Urinary bladder (tissue), 4 donors: ENCODE measurements around the gene TMEM135. TPM values are rescaled to one million over a fixed set of nuclear protein-coding genes. Genes with fewer than 3 reads are reported as not detected.

ENCODE experiments used
- DNase-seq: peaks from one replicate; pipeline ENCODE4 v3.0.0-alpha.2; 2015; ENCODE audit errors: extremely low spot score
- H3K27ac ChIP-seq: one replicate; pipeline ENCODE4 v1.5.1; 2013; ENCODE audit warnings: low read depth, mild to moderate bottlenecking, moderate library complexity
- H3K36me3 ChIP-seq: one replicate; pipeline ENCODE4 v1.6.1; 2013; ENCODE audit warnings: mild to moderate bottlenecking, moderate library complexity; ENCODE audit not compliant: insufficient read depth
- H3K4me1 ChIP-seq: one replicate; pipeline ENCODE4 v1.6.1; 2013; ENCODE audit warnings: mild to moderate bottlenecking, moderate library complexity; ENCODE audit not compliant: insufficient read depth
- H3K4me3 ChIP-seq: one replicate; pipeline ENCODE4 v1.5.1; 2013; ENCODE audit warnings: low read depth, low read length
- WGBS: extraction: QIAGEN DNeasy Blood & Tissue Kit; methylation state at CpG from one replicate; pipeline ENCODE4 v1.1.7; 2013; 5-methylcytosine and 5-hydroxymethylcytosine counted together
- polyA plus RNA-seq: library from polyadenylated mRNA; stranded (reverse); fragments of 200-250 nt; gene quantifications from one replicate; pipeline ENCODE4 v1.2.3, GENCODE V29; 2013
- total RNA-seq: library from RNA; depleted of rRNA; stranded (reverse); fragments of >200 nt; gene quantifications from one replicate; pipeline ENCODE4 v1.2.3, GENCODE V29; 2014
- donor health status: healthy with polysubstance abuse.
- donor health status: healthy.

TMEM135 gene
- total and polyA plus RNA-seq, 2 donors, result 6.2 to 61.0 TPM

DNA sequence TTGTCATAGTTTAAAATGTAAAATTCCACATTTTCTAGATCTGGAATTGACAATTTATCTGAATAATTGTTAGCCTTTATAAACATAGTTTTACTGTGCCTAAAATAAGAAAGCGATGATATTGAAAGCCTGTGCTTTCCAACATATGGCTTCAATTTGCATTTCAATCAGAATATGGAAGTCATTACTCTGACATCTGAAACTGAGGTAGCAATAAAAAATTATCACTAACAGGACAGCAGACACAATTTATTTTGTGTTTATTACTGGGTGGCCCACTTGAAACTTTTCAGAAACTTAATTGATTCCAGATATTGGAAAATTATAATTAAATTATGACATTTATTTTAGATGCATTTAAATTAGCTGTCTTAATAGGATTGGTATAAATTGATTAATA, 78.5 kb downstream of the TMEM135 start:
- H3K4me3 ChIP-seq, result no peak overlapping the region
- no peaks in the 10 kb centered on the region for H3K36me3 ChIP-seq
- H3K27ac ChIP-seq, result no peak overlapping the region
- H3K4me1 ChIP-seq, result no peaks in the 10 kb centered on the region
- whole genome bisulfite sequencing, result 92% methylated on average over 1 of the region's 1 CpG
- no peak for DNase-seq

DNA sequence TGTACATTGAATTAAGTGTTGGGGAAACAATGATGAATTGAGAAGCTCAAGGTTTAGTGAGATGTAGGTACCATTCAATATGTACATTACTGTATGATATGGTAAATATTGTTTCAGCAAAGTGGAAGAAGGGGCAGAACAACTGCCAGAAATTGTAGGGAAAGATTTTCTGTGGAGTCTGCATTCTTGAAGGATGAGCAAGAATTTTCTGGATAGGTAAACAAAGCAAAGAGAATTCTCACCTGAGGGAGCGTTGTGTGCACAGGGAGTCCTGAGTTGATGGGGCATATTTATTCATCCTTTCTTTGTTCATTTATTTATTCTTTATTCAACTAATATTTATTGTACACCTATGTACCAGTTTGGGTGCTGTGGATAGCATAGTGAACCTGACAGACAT, 83.2 kb downstream of the TMEM135 start:
- no peaks in the 10 kb centered on the region for H3K4me1 ChIP-seq
- H3K27ac ChIP-seq, result no peak overlapping the region
- DNase-seq, result no peak
- 100% methylated on average over 1 of the region's 1 CpG for WGBS
- H3K36me3 ChIP-seq, result no peaks in the 10 kb centered on the region
- no peak overlapping the region for H3K4me3 ChIP-seq

GRCh38 chr11:87122852-87123251, 85.1 kb downstream of the TMEM135 start:
- H3K27ac ChIP-seq, result no peak overlapping the region
- H3K36me3 ChIP-seq, result no peaks in the 10 kb centered on the region
- no peak for DNase-seq
- no peaks in the 10 kb centered on the region for H3K4me1 ChIP-seq
- H3K4me3 ChIP-seq, result no peak overlapping the region
- 92% methylated on average over 3 of the region's 3 CpGs for WGBS

- H3K27ac ChIP-seq, result no peak overlapping the region
- no peaks in the 10 kb centered on the region for H3K36me3 ChIP-seq
Measured at GRCh38 chr11:87125257-87125656, 87.5 kb downstream of the TMEM135 start.

DNA sequence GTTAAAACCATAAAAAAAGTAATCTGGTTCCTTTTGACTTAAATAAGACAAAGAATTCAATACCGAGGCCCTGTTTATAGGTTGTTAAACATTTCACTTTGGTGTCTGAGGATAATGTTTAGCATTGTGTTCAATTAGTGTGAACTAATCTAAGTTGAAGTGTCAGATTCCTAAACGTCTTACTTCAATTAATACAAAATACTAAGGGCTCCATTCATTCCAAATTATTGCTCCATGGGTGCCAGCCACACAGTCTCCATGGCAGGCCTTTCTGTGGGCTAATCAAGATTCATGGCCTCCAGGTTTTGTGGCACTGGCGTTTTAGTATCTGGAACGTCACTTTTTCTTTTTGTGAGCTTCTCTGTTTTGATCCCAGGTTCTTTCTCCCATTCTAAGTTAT, 89.4 kb downstream of the TMEM135 start:
- DNase-seq, result no peak
- no peaks in the 10 kb centered on the region for H3K4me1 ChIP-seq
- no peaks in the 10 kb centered on the region for H3K36me3 ChIP-seq
- H3K4me3 ChIP-seq, result no peak overlapping the region
- no peak overlapping the region for H3K27ac ChIP-seq
- WGBS, result 79% methylated on average over 4 of the region's 4 CpGs

More at GRCh38 chr11:87125257-87125656, 87.5 kb downstream of the TMEM135 start:
- no peak for DNase-seq
- Histone ChIP-seq H3K4me3 (no peak overlapping the region), H3K4me1 (no peaks in the 10 kb centered on the region)
- WGBS, result 95% methylated on average over 2 of the region's 2 CpGs

DNA sequence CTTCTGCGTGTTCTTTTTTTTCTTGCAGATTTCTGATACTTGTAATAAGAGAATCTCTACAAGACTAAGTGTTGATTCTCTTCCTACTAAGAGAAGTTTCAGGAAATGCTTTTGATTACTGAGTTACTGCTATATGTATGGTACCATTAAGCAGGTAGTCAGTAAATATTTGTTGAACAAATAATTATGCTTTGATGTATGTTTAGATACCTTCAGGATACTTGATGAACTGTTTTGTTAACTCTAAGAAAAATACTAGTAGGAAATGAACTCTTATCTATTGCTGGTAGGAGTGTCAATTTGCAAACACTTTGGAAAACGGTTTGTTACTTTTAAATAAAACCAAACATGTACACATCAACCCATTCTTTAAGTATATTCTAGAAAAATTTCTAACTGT, 90.6 kb downstream of the TMEM135 start:
- no peaks in the 10 kb centered on the region for H3K4me1 ChIP-seq
- no peak overlapping the region for H3K4me3 ChIP-seq
- no peaks in the 10 kb centered on the region for H3K36me3 ChIP-seq
- 79% methylated on average over 2 of the region's 2 CpGs for WGBS
- H3K27ac ChIP-seq, result no peak overlapping the region
- DNase-seq, result no peak

DNA sequence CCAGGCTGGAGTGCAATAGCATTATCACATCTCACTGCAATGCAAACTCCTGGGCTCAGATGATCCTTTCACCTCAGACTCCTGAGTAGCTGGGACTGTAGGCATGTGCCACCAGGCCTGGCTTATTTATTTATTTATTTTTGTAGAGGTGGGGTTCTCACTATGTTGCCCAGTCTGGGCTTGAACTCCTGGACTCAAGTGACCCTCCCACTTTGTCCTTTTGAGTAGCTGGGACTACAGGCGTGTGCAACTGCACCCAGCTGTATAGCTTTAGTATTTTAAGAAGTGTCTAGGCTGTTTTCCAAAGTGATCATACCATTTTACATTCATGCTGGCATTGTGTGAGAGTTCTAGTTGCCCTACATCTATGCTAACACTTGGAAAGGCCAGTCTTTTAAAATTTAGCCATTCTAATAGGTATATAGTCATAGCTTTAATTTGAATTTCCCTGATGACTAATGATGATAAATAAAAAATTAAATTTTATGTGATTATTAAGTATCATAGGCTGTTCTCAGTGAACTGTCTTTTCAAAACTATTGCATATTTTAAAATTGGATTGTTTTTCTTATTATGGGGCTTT, 96.9 kb downstream of the TMEM135 start:
- Histone ChIP-seq H3K27ac (no peak overlapping the region), H3K4me1 (no peaks in the 10 kb centered on the region), H3K36me3 (no peaks in the 10 kb centered on the region), H3K4me3 (no peak overlapping the region)
- no peak for DNase-seq
- 100% methylated on average over 1 of the region's 1 CpG for WGBS

- WGBS, result 78% methylated on average over 1 of the region's 1 CpG
- H3K4me1 ChIP-seq, result no peaks in the 10 kb centered on the region
- H3K36me3 ChIP-seq, result no peaks in the 10 kb centered on the region
- H3K4me3 ChIP-seq, result no peak overlapping the region
- DNase-seq, result no peak
- no peak overlapping the region for H3K27ac ChIP-seq
Measured at GRCh38 chr11:87136236-87136635, 98.5 kb downstream of the TMEM135 start.

DNA sequence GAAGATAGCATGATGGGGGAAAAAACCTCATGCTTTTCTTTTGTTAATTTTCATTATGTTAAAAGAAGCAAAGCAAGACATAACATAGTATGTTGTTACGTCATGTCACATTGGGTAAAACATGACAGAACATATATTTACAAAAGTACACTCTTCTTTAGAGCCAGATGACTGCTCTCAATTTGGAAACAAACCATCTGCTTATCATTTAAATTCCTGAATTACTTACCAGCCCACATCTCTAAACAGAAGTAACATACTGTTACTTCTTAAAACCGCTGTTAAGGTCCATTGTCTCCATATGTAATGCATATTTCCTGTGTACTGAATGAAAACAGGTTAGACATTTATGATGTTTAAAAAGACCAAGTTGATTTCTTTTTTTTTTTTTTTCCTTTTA, 100.0 kb downstream of the TMEM135 start:
- H3K4me3 ChIP-seq, result no peak overlapping the region
- no peak for DNase-seq
- no peaks in the 10 kb centered on the region for H3K4me1 ChIP-seq
- H3K36me3 ChIP-seq, result no peaks in the 10 kb centered on the region
- no peak overlapping the region for H3K27ac ChIP-seq
- 66% methylated on average over 2 of the region's 2 CpGs for WGBS

- no peak overlapping the region for H3K27ac ChIP-seq
- 47% methylated on average over 1 of the region's 1 CpG for WGBS
- no peak overlapping the region for H3K4me3 ChIP-seq
- no peak for DNase-seq
- H3K4me1 ChIP-seq, result no peaks in the 10 kb centered on the region
- no peaks in the 10 kb centered on the region for H3K36me3 ChIP-seq
Measured at GRCh38 chr11:87139475-87139874, 101.7 kb downstream of the TMEM135 start.

GRCh38 chr11:87141322-87141721, 103.6 kb downstream of the TMEM135 start:
- 85% methylated on average over 2 of the region's 2 CpGs for WGBS
- no peak for DNase-seq

GRCh38 chr11:87141980-87142514, 104.3 kb downstream of the TMEM135 start:
- 79% methylated on average over 3 of the region's 3 CpGs for WGBS
- no peaks in the 10 kb centered on the region for H3K4me1 ChIP-seq
- DNase-seq, result no peak
- H3K27ac ChIP-seq, result no peak overlapping the region
- H3K4me3 ChIP-seq, result no peak overlapping the region
- no peaks in the 10 kb centered on the region for H3K36me3 ChIP-seq

More at GRCh38 chr11:87141322-87141721, 103.6 kb downstream of the TMEM135 start:
- no peaks in the 10 kb centered on the region for H3K36me3 ChIP-seq
- H3K27ac ChIP-seq, result no peak overlapping the region
- no peaks in the 10 kb centered on the region for H3K4me1 ChIP-seq
- no peak overlapping the region for H3K4me3 ChIP-seq

DNA sequence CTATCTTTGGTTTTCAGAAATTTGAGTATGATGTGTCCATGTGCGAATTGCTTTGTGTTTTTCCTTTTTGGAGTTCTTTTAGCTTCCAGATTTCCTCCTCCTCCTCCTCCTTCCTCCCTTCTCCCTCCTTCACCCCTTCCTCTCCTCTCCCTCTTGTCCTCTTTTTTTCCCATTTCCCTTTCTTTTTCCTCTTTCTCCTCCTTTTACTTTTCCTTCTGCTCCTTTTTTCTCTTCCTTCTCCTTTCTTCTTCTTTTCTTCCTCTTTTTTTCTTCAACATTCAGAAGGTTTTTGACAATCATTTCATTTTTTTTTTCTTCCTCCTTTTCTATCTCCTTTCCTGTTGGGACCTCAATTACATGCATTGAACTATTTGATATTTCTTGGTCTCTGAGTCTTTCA, 104.9 kb downstream of the TMEM135 start:
- WGBS, result 100% methylated on average over 1 of the region's 1 CpG
- no peak overlapping the region for H3K27ac ChIP-seq
- H3K4me1 ChIP-seq, result no peaks in the 10 kb centered on the region
- H3K4me3 ChIP-seq, result no peak overlapping the region
- no peaks in the 10 kb centered on the region for H3K36me3 ChIP-seq
- DNase-seq, result no peak

DNA sequence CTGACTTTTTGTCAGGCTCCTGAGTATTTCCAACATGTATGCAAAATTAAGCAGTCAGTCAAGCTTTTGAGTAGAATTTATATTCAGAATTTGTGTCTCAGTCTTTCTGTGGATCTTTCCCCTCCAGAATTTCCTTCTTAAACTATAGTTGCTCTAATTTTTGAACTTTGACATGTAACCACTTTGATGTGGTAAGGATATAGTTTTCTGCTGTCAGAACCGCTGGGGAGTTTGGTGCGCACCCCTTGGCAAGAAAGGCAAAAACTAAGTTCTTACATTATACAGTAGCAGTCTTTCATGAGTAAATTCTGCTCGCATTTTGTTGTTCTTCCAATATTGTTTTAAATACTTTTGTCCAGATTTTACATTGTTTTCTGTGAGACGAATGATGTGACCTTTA, 105.9 kb downstream of the TMEM135 start:
- Histone ChIP-seq H3K4me1 (no peaks in the 10 kb centered on the region), H3K4me3 (no peak overlapping the region), H3K36me3 (no peaks in the 10 kb centered on the region), H3K27ac (no peak overlapping the region)
- DNase-seq, result no peak
- 79% methylated on average over 4 of the region's 4 CpGs for WGBS

DNA sequence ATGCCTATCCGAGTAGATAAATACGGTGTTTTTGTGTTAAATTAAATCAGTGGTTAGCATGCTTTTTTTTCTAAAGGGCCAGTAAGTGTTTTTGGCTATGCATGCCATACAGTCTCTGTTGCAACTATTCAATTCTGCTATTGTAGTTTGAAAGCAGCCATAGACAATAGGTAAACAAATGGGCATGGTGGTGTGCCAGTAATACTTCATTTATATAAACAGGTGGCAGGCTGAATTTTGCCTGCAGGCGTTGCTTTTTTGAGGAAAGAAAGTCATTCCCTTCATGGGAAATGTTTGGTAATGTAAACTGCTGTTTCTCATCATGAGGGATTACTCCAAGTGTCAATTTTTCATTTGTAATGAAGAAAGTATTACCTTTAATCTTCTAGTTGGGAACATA, 106.5 kb downstream of the TMEM135 start:
- Histone ChIP-seq H3K4me3 (no peak overlapping the region), H3K4me1 (no peaks in the 10 kb centered on the region), H3K27ac (no peak overlapping the region), H3K36me3 (no peaks in the 10 kb centered on the region)
- no peak for DNase-seq
- WGBS, result 70% methylated on average over 3 of the region's 3 CpGs
